ENCODE data around the gene ARL5C.

The ARL5C gene

DNA sequence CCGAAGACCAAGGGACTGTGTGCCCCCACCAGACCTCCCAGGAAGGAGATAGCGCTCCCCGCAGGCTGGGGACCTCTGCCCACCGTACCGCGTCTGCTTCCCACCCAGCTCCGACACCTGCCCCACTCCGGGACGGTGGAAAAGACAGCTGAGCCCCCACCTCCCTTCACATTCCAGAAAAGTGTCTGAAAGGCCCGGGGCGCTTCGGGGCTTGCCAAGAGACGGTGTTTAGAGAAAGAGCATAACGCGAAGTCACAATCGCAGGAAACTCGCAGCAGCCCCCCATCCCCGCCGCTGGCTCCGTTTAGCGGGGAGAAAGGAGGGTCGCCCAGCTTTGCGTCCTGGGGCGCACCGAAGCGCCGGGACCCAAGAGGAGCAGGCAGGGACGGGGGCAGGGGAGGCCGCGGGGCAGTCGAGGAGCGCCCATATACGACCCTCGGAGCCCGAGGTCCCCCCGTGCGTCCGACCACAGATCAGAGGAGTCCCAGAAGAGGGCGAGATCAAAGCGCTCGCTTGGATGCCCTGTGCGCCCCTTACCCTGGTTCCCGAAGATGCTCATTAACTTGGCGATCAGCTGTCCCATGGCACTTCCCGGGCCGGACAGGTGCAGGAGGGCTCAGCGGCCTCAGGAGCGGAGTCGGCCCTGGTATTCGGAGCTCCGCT is 652 bp downstream of the ARL5C start:
- DNase-seq, result peak; percentile 73

DNA sequence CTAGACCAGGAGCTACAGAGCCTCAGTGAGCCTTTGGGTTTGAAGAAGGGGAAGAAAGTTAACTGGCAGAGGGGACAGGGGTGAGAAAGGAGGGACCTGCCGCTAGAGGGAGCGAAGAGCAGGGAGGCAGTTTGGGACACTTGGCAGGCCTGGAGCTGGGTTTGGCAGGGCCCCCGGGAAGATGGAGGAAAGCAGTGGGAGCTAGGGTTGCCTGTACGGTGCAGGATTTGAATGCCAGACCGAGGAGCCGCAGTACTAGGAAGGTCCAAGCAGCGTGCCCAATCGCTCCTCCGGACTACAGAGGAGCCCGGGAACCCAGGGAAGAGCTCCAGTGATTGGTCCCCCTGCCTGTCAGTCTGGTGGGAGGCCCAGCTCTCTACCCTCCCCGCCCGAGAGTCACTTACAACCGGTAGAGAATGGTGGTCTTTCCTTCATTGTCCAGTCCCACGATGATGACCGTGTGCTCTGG is 1.3 kb downstream of the ARL5C start:
- DNase-seq, result peak; percentile 92

DNA sequence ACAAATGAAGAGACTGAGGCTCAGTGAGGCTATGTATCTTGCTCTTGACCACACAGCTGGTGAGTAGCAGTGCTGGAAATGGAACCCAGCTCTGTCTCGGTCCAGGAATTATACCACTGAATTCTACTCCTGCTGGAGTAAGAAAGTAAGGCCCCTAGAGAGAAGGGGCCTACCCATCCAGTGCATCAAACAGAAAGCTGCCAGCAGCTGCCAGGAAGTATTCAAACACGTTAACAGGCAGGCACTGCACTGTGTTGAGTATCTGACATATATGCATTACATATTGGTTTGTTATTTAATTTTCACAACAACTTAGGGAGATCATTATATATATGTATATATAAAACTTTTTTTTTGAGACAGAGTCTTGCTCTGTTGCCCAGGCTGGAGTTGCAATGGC is 4.0 kb downstream of the ARL5C start:
- DNase-seq, result no peak

DNA sequence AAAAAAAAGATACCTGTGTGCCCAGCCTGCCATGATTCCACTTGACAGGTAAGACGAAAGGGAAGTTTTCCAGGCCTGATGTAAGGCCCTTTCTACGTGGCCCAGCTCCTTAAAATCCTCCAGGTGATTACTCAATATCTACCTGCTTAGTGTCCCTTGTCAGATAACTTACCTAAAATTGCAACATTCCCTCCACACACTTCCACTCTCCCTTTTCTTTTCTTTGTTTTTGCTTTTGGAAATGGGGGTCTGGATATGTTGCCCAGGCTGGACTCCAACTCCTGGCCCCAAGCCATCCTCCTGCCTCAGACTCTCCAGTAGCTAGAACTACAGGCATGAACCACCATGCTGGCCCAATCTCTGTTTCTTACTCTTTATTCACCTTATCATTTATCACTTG is 7.3 kb downstream of the ARL5C start:
- DNase-seq, result no peak

DNA sequence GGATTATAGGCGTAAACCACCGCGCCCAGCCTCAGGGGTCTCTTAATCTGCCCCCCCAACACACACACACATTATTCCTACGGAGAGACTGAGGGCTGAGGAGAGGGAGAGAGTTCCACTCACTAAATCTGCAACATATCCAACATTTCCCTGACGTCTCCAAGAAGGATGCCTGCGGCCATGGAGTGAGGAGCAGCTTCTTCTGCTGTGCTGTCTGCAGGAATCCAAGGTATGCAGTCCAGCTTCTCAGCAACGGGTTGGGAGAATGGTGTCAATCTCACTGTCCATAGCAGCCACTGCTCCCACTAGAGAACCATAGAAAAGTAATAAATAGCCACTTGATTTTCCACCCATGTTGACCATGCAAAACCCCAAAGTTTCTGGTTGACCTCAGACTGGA is 9.5 kb downstream of the ARL5C start:
- no peak for DNase-seq

DNA sequence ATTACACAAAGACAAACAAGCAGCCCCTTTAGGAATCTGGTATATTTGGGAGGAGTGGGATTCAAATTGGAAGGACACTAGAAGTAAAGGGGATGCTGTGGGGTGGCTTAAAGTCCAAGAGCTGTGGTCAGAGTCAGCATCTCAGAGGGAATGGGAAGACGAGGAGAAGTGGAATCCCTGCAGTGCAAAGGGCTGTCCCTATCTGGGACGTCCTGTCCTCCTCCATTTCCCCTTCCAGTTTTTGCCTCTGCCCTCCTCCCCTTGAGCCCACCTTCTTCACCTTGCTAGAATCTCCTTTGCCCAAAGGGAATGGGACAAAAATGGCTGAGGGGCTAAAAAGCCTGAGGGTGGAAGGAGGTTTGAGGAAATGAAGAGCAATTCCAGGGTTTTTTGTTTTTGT is 10.3 kb downstream of the ARL5C start:
- no peak for DNase-seq

DNA sequence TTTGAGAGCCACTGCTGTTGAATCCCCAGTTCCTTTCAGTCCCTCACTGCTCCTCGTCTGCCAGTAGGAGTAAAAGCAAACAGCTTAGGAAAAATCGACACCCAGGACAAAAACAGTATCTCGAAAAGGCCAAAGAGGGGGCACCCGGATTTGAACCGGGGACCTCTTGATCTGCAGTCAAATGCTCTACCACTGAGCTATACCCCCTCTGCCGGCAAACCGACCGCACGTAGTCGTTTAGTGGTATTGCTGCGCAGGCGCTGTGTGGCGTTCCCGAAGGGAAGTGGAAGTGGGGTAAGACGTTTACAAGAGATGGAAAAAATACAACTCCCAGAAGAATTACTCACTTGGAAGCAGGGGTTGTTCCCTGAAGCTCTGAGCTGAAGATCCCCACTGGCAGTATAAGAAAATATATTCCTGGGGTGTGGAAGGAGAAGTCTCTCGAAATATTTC is 12.3 kb downstream of the ARL5C start:
- DNase-seq, result peak; percentile 100

DNA sequence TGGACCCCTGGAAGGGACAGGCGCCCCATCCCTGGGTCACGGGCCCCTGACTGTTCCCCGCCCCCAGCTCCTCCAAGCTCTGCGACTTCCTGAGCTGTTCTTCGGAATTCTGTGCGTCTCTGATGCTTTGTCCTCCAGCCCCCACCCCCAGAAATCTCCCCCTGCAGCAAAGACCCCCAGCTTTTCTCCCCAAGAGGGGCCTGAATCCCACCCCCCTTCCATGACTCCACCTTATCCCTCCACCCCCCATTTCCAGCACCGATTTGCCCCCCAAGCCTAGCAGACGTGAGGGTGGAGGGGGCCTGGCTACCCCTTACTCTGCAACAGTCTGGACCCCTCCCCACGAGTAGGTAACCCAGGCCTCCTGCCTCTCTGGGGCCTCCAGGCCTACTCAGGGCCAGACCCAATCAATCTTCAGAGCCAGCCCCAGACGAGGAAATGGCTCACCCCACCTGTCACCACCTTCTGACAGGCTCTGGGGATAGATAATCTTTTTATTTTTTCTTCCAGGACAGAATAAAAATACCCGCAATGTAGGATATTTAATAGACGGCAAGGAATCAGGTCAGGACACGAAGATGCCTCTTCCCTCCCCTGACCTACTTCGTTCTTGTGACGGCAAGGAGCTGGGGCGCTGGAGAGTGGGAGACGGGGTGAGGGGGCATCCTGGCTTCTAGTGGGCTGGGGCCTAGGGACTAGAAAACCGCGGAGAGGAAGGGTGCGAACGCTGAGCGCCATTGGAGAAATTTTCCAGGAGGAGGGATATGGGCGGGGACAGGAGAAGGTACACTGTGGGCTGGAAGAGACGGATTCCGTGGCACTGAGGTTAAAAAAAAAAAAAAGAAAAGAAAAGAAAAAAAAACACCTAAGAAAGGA is 13.8 kb downstream of the ARL5C start:
- no peak for DNase-seq

DNA sequence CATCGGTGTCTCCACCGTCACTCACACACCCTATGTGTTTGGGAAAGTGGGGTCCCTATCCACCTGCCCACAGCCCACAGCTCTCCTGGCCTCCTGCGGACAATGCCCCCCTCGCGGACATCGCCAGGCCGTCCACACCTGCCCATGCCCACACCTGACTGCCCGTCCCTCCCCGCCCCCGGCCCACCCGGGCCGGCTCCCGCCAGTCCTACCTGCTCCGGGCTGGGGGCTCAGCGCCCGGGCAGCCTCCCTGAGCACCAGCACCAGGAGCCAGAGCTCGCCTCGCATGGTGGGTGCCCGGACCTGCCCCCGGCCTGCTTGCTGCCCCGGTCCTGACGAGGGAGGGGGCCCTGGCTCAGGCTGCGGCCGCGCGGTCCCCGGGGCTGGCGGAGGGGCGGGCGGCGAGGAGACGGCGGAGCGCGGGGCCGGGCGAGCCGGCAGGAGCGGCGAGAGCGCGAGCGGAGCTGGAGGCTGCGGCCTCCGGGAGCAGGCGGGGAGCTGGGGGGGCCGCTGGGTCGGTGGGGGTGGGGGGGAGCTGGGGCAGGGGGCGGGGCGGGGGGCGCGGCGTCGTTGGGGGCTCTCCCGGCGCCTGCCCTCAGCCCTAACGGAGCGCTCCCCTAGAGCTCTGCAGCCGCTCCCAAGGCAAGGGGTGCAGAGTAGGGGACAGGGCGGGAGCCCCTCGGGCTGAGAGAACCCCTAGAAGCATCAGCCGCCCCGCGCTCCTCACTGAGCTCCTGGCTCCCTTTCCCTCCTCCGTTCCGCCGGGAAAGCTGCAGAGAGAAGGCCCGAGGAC is 14.6 kb downstream of the ARL5C start, which contains the start of gene PLXDC1:
PLXDC1 (minus strand) TSS at position 488 of the 793 bp plus-strand sequence; CDS start at position 288, 200 bp downstream.
- DNase-seq, result no peak

DNA sequence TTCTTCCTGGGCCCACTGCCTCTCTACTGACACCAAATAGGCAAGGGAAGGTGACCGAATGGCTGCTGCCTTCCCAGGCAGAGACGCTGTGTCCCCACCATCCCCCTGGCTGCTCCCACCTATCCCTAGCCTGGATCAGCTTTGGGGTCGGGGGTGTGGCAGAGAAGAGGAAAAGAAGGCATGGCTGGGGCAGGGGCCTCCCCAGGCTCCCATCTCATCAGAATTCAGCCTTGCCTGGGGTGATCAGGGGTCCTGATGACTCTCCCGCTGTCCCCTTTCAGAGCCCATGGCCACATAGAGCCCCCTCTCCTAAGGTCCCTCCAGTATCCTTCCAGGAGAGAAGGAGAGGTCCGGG is 15.2 kb downstream of the ARL5C start:
- no peak for DNase-seq

DNA sequence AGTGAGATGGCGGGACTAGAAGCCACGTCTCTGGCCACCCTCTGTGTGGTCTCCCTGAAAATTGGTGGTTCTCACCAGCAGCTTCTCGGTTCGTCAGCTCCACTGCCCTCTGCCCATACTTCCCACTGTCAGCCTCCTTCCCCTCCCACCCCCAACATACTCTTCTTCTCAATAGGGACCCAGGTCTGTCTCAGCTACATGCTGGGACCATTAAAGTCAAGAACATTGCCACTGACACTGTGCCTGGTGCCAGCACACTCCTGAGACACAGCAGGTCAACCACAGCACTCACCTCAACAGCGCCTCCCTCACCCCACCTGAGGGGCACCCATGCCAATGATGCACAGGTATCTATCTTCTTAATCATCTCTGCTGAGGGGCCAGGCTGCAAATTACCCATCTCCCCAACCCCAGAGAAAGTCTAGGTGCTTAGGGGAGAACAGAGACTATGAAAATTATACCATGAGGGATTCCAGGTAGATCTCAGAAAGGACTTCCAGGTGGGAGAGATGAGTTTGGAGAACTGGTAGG is 15.8 kb downstream of the ARL5C start:
- no peak for DNase-seq

DNA sequence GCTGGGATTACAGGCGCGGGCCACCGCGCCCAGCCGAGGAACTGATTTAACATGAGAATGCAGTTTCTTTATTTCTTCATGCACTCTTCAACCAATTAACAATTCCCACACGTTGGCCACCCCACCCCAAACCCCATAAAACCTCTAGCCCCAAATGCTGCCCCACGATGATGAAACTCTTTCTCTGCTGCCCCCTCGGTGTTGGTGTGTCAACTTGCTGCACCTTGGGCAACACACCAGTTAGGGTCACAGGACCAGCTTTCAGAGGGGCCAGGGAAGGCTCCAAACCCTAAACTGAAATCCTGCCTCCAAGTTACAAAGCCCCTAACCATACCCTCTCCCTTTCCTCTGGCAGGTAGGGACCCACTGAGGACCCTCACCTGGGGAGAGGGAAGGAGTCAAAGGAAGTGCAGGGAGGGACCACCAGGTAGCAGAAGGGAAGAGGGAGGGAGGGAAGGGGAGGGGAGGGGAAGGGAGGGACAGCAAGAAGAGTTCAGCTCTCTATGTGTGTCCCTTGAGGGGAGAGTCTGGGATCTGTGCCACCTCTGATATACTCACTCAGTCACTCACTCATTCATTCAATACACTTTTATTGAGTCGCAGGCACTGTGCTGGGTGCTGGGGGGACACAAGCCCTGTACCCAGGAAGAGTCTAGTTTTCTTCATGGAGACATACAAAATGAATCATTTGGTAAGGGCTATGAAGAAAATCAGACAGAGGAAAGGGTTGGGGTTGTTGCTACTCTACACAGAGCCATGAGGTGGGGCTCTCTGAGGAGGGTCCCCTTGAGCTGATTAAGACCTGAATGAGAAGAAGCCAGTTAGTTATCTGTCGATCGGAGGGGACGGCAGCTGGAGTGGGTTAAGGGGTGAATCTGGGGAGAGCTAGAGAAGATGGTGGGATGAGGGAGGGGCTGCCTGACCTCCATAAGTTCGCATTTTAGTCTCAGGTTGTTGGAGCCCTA is 18.5 kb downstream of the ARL5C start:
- no peak for DNase-seq

DNA sequence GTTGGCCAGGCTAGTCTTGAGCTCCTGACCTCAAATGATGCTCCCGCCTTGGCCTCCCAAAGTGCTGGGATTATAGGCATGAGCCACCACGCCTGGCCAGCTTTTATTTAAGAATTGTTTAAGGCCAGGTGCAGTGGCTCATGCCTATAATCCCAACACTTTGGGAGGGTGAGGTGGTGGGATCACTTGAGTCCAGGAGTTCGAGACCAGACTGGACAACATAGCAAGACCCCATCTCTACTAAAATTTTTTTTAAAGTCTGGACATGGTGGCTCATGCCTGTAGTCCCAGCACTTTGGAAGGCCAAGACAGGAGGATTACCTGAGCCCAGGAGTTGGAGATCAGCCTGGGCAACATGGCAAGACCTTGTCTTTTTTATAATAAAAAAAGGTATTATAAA is 19.7 kb downstream of the ARL5C start:
- no peak for DNase-seq

DNA sequence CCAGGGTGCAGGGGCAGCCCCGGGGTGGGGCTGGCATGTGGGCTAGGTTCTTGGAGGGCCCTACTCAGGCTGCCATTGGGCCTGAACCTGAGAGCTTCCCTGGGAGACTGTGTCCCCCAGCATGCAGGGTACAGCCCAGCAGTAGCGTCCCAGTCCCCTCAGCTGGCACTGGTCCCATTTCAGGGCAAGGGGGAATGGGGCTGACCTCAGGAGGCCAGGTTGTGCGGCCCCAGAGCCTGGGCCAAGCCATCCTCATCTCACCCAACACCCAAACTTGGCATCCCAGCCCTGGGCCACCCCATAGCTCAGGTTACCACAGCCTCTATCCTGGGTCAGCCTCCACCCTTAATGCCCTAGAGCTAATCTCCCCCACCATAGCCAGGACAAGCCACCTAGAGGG is 20.8 kb downstream of the ARL5C start:
- no peak for DNase-seq

DNA sequence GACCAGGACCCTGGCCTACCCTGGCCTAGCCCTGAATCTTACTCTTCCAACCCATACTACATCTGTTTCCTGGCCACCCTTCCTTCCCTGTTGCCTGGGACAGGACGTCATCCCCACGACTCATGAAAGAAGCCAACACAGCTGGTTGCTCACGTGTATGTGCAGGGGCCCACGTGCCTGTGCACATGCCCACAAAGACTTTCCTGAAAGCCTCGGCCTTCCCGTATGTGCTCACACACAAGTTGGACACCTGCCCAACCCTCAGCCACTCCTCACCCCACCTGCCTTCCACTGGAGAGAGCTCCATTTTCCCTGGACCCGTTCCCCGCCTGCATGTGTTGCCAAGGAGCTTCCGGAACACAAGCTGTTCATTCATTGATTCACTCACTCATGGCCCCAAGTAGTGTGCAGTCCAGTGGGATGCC is 21.5 kb downstream of the ARL5C start:
- DNase-seq, result no peak

DNA sequence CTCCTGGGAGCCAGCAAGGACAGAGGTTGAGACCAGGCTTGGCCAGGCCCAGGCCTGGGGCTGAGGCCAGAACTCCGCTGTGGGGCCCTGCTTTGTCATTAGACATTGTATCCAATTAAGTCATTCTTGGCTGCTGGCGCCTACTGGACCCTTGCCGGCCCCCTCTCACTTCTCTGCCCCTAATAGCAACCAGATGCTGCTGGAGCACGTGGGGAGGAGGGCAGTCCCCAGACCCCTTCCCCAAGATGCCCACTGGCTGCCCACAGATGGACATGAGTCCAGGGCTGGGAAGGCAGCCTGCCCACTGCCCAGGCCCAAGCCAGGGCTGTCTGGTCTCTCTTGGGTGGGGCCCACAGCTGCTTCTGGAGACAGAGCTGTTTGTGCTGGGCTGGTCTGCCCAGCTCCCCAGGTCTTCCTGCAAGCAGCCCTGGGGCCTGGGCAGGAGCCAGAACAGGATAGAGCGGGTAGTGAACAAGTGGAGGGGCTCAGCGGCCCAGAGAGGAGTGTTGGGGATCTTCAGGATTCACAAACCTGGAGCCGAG is 22.3 kb downstream of the ARL5C start:
- no peak for DNase-seq

DNA sequence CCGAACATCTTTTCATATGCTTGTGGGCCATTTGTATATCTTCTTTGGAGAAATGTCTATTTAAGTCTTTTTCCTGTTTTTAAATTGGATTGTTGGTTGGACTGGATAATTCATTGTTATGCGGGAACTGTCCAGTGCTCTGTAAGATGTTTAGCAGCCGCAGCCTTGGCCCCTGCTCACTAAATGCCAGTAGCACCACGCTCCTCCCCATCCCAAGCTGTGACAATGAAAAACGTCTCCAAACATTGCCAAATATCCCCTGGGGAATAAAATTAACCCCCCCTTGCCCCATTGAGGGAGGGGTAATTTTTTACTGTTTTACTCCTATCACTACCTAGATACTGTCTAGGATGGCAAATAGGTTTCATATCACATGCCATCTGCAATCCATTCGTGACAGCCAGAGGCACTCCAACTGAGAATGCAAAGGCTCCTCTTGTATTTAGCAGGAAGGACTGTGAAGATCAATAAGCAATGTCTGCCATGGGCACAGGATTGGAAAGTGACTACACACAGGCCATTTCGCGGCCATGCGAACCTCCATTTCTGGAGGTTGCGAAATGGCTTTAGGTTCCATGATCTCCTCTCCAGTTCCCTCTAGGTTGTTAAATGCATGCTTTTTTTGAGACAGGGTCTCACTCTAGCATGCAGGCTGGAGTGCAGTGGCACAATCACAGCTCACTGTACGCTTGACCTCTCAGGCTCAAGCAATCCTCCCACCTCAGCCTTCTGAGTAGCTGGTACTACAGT is 23.9 kb downstream of the ARL5C start:
- DNase-seq, result no peak

DNA sequence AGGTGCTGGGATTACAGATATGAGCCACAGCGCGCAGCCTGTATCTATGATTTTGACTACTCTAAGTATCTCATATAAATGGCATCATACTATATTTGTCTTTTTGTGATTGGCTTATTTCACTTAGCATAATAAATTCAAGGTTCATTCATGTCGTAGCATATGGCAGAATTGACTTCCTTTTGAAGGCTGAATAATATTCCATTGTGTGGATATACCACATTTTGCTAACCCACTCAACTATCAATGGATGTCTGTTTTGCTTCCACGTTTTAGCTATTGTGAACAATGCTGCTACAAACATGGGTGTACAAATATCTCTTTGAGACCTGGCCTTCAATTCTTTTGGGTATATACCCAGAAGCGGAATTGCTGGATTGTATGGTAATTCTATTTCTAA is 24.7 kb downstream of the ARL5C start:
- no peak for DNase-seq

DNA sequence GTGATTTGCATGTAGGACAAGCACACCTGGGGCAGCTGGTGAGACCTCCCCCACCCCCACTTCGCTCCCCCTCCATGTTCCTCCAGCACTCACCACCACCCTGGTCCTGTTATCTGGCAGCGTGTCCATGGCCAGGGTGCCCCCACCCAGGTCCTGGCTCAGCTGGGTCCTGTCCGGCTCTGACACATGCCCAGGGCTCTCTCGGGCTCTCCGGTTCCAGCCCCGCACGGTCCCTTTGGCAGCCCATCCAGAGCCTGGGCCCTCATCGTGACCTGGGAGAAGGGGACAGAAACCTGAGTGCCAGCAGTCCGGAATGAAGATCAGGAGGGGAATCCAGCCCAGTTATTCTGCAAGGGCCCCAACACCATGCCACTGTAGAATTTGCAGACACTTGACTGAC is 26.4 kb downstream of the ARL5C start:
- DNase-seq, result no peak

DNA sequence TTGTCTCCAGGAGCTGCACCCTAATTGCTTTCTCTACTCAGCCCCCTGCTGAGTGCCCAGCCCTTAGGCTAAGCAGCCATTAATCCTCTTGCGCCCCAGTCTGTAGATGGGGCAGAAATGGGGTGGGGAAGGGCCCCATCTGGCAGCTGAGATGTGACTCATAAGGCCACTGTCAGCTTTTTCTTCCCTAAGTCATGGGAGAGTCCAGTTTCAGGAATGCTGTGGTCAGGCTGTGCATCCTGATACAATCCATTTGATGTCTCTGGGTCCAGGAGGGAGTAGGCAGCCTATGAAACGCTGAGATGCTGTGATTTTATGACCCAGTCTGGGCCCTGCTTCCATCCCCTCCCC is 26.8 kb downstream of the ARL5C start:
- no peak for DNase-seq

All from activated CD8-positive, alpha-beta memory T cell treated with anti-CD3 and anti-CD28 coated beads for 24 hours (primary cell).